K562 (cell line): ENCODE data around the gene HEMK1. TPM values are rescaled to one million over a fixed set of nuclear protein-coding genes. Genes with fewer than 3 reads are reported as not detected.

Source experiments
- ATAC-seq: fragments of 200-7000 bp; cut with Tn5 transposase; 3 replicates; pipeline ENCODE4 v1.9.1; 2020; ENCODE audit warnings: moderate library complexity
- BruUV-seq: library from RNA; stranded (reverse); fragments of 400-500 nt; replicated peaks from 2 replicates; lab custom pipeline; 2021; lab: Mats Ljungman, UMichigan
- CTCF ChIA-PET: fragments of 300-600 bp; formaldehyde crosslinking; extraction: SDS; loops from one replicate; lab custom pipeline; 2021; ENCODE audit warnings: low intra/inter-chr PET ratio; lab: Yijun Ruan, JAX
- POLR2A ChIA-PET: fragments of 300-600, 350-650 bp; sonication (Branson Sonifier 250); formaldehyde crosslinking; extraction: SDS; loops from one replicate; lab custom pipeline; 2021; ENCODE audit warnings: antibody characterized with exemption, inconsistent platforms; lab: Yijun Ruan, JAX
- DNase-seq, 4 experiments: peaks; one replicate each; pipeline versions ENCODE4 v3.0.0 to v3.0.0-alpha.2; 2011 to 2018; ENCODE audit warnings: low spot score in 3 of 4, mixed read lengths in 3 of 4; ENCODE audit errors: extremely low read depth in 1 of 4
- FAIRE-seq: peaks from 2 replicates; lab custom pipeline; 2011; peaks lifted over from hg19 to GRCh38; lab: Jason Lieb, UNC
- H2AFZ ChIP-seq: 2 replicates; pipeline ENCODE4 v1.6.0; 2011; ENCODE audit warnings: low read depth, low read length, control low read depth, inconsistent platforms
- H3K27ac ChIP-seq: fragments of 200-600 bp; 3 replicates; pipeline ENCODE4 v1.8.0; 2011; ENCODE audit warnings: low read depth, mild to moderate bottlenecking, control low read depth, inconsistent platforms, low read length, moderate library complexity, mixed read lengths; ENCODE audit errors: extremely low read depth
- H3K27me3 ChIP-seq, 2 experiments: fragments of 300-600 bp in 1 of 2; 2 replicates in 1 of 2; 3 replicates in 1 of 2; pipeline versions ENCODE4 v1.6.0 to v1.8.0; 2011; ENCODE audit warnings: inconsistent platforms in 2 of 2, low read length in 2 of 2, mild to moderate bottlenecking in 1 of 2, mixed read lengths in 1 of 2, moderate library complexity in 1 of 2; ENCODE audit not compliant: control insufficient read depth in 2 of 2, insufficient read depth in 2 of 2
- H3K36me3 ChIP-seq: fragments of 300-600 bp; 3 replicates; pipeline ENCODE4 v1.8.0; 2011; ENCODE audit warnings: mild to moderate bottlenecking, low read length, inconsistent platforms; ENCODE audit not compliant: control insufficient read depth, insufficient read depth
- H3K4me1 ChIP-seq, 2 experiments: fragments of 200-600 bp in 1 of 2; replicated peaks in 1 of 2; 2 replicates in 1 of 2; 3 replicates in 1 of 2; pipeline versions ENCODE4 v1.5.1 to v1.8.0; 2011; ENCODE audit warnings: inconsistent platforms in 2 of 2, low read length in 2 of 2, mild to moderate bottlenecking in 1 of 2, mixed read lengths in 1 of 2, moderate library complexity in 1 of 2; ENCODE audit not compliant: control insufficient read depth in 2 of 2, insufficient read depth in 2 of 2
- H3K4me2 ChIP-seq: 2 replicates; pipeline ENCODE4 v1.6.1; 2011; ENCODE audit warnings: low read length, control low read depth, inconsistent platforms, mixed read lengths; ENCODE audit not compliant: insufficient read depth
- H3K4me3 ChIP-seq: fragments of 200-600 bp; sonication (generic), shearing (Covaris generic); 2 replicates; pipeline ENCODE4 v1.5.1; 2016; ENCODE audit warnings: control low read depth, inconsistent platforms
- H3K79me2 ChIP-seq: fragments of 200-600 bp; 3 replicates; pipeline ENCODE4 v1.8.0; 2011; ENCODE audit warnings: low read length, inconsistent platforms; ENCODE audit not compliant: control insufficient read depth, insufficient read depth
- H3K9ac ChIP-seq, 2 experiments: 2 replicates each; pipeline versions ENCODE4 v1.6.0 to v1.6.1; 2011; ENCODE audit warnings: low read depth in 2 of 2, low read length in 2 of 2, control low read depth in 1 of 2, inconsistent platforms in 1 of 2, mild to moderate bottlenecking in 1 of 2, mixed read lengths in 1 of 2; ENCODE audit not compliant: insufficient read depth in 1 of 2
- H3K9me1 ChIP-seq: one replicate; pipeline ENCODE4 v1.6.0; 2011; ENCODE audit warnings: inconsistent platforms, mild to moderate bottlenecking, low read length, moderate library complexity; ENCODE audit not compliant: control insufficient read depth, insufficient read depth
- H3K9me3 ChIP-seq: replicated peaks from 2 replicates; pipeline ENCODE4 v1.5.1; 2011; ENCODE audit warnings: low read depth, low read length, inconsistent platforms; ENCODE audit not compliant: control insufficient read depth, insufficient read depth
- H4K20me1 ChIP-seq: replicated peaks from 2 replicates; pipeline ENCODE4 v1.6.1; 2011; ENCODE audit warnings: low read length, inconsistent platforms, mixed read lengths; ENCODE audit not compliant: control insufficient read depth, insufficient read depth
- ARID1B ChIP-seq: fragments of 450-650 bp; IDR thresholded peaks from 2 replicates; pipeline ENCODE4 v1.6.1; 2016; ENCODE audit warnings: antibody characterized with exemption, mild to moderate bottlenecking, inconsistent platforms
- C11orf30 ChIP-seq: fragments of 450-650 bp; IDR thresholded peaks from 2 replicates; pipeline ENCODE4 v1.6.1; 2016; ENCODE audit warnings: low read depth, mild to moderate bottlenecking
- CGGBP1 ChIP-seq: fragments of 250-450 bp; sonication (Bioruptor Pico); IDR thresholded peaks from 2 replicates; pipeline ENCODE4 v1.9.0; 2021; ENCODE audit warnings: mild to moderate bottlenecking
- CREB1 ChIP-seq, 2 experiments: sonication (generic) in 1 of 2; formaldehyde crosslinking in 1 of 2; IDR thresholded peaks; 2 replicates each; pipeline versions ENCODE4 v1.6.1 to v1.8.0; 2012 to 2022; ENCODE audit warnings: inconsistent platforms in 1 of 2, mild to moderate bottlenecking in 1 of 2, missing genetic modification reagents in 1 of 2, moderate library complexity in 1 of 2
- ELF4 ChIP-seq: fragments of 450-650 bp; formaldehyde crosslinking; IDR thresholded peaks from 2 replicates; pipeline ENCODE4 v1.4.0; 2022; ENCODE audit warnings: missing genetic modification characterization
- ETS1 ChIP-seq: conservative IDR thresholded peaks from 2 replicates; pipeline ENCODE4 v1.6.1; 2011; ENCODE audit warnings: low read depth, mild to moderate bottlenecking, low read length; ENCODE audit not compliant: control insufficient read depth
- EWSR1 ChIP-seq: fragments of 450-650 bp; IDR thresholded peaks from 2 replicates; pipeline ENCODE4 v1.6.1; 2018; ENCODE audit warnings: borderline replicate concordance, mild to moderate bottlenecking, low read depth, moderate library complexity; ENCODE audit not compliant: partially characterized antibody
- FOXM1 ChIP-seq, 2 experiments: fragments of 450-650 bp in 1 of 2; sonication (generic) in 1 of 2; formaldehyde crosslinking in 1 of 2; IDR thresholded peaks; 2 replicates each; pipeline versions ENCODE4 v1.6.1 to v1.9.0; 2017 to 2022; ENCODE audit warnings: low read depth in 2 of 2, mild to moderate bottlenecking in 2 of 2, missing genetic modification reagents in 1 of 2, moderate library complexity in 1 of 2
- HDAC6 ChIP-seq: IDR thresholded peaks from 2 replicates; pipeline ENCODE4 v1.6.1; 2012; ENCODE audit warnings: low read depth, mild to moderate bottlenecking, control low read depth, inconsistent platforms, low read length, moderate library complexity
- IRF9 ChIP-seq: fragments of 450-650 bp; IDR thresholded peaks from 2 replicates; pipeline ENCODE4 v1.6.1; 2016; ENCODE audit warnings: missing biosample characterization, missing genetic modification characterization
- TAF7 ChIP-seq: fragments of 450-650 bp; IDR thresholded peaks from 2 replicates; pipeline ENCODE4 v1.6.1; 2016; ENCODE audit warnings: missing genetic modification characterization, missing compliant biosample characterization
- TFAM ChIP-seq: fragments of 250-450 bp; sonication (Bioruptor Pico); conservative IDR thresholded peaks from 2 replicates; pipeline ENCODE4 v1.5.0; 2021; ENCODE audit warnings: mild to moderate bottlenecking, moderate library complexity
- THRA ChIP-seq: fragments of 450-650 bp; IDR thresholded peaks from 2 replicates; pipeline ENCODE4 v1.6.1; 2017; ENCODE audit warnings: mild to moderate bottlenecking, moderate library complexity
- ZFX ChIP-seq: sonication (generic); formaldehyde crosslinking; IDR thresholded peaks from 2 replicates; pipeline ENCODE4 v1.8.0; 2022; ENCODE audit warnings: mild to moderate bottlenecking, missing genetic modification reagents, moderate library complexity
- ZNF134 ChIP-seq: fragments of 250-450 bp; sonication (Bioruptor Pico); conservative IDR thresholded peaks from 2 replicates; pipeline ENCODE4 v1.4.0; 2020
- ZNF174 ChIP-seq: fragments of 250-450 bp; sonication (Bioruptor Pico); IDR thresholded peaks from 2 replicates; pipeline ENCODE4 v1.4.0; 2020; ENCODE audit warnings: mild to moderate bottlenecking
- ZNF324 ChIP-seq: fragments of 250-450 bp; sonication (Bioruptor Pico); IDR thresholded peaks from 2 replicates; pipeline ENCODE4 v1.4.0; 2020; ENCODE audit warnings: mild to moderate bottlenecking
- ZNF766 ChIP-seq: fragments of 200-800 bp; sonication (Bioruptor generic); conservative IDR thresholded peaks from 2 replicates; pipeline ENCODE4 v1.6.1; 2016; ENCODE audit warnings: missing genetic modification characterization, missing compliant biosample characterization
- WGBS: fragments of 100-300 bp; shearing (Covaris generic); methylation state at CpG from one replicate; pipeline ENCODE4 v1.1.6; 2016; ENCODE audit warnings: low coverage, mixed read lengths; ENCODE audit not compliant: insufficient coverage; ENCODE audit errors: missing lambda C conversion rate; 5-methylcytosine and 5-hydroxymethylcytosine counted together
- in situ Hi-C: fragments of 300-500 bp; cut with MboI; formaldehyde crosslinking; loops from 4 replicates; pipeline ENCODE4 v1.15.0; 2018; ENCODE audit warnings: inconsistent platforms, mixed read lengths
- intact Hi-C: fragments of 100-400 bp; cut with micrococcal nuclease; formaldehyde crosslinking; loops from 2 replicates; pipeline ENCODE4 v1.14.2; 2022
- polyA plus RNA-seq, 8 experiments: library from polyadenylated mRNA; depleted of rRNA in 4 of 8; stranded (reverse) in 5 of 8; unstranded in 3 of 8; fragments of >200 nt; fragmentation: Nextera tagmentation in 2 of 8; fragmentation: Illumina TruSeq in 1 of 8; extraction: Ambion mirVana in 2 of 8; extraction: Trizol in 1 of 8; gene quantifications; 2 replicates each; pipeline versions ENCODE4 v1.2.1 to v1.2.3, GENCODE V29; 2011 to 2014; ENCODE audit warnings: inconsistent platforms in 1 of 8, missing spikeins in 1 of 8
- total RNA-seq, 7 experiments: library from RNA; depleted of rRNA in 6 of 7; stranded (reverse); fragments of >200 nt in 6 of 7; fragmentation: Illumina TruSeq in 2 of 7; extraction: Trizol in 2 of 7; gene quantifications; 2 replicates each; pipeline versions ENCODE4 v1.2.1 to v1.2.3, GENCODE V29; 2011 to 2021; ENCODE audit warnings: low replicate concordance in 1 of 7

Gene HEMK1
- total and polyA plus RNA-seq, 9 of the 15 experiments (the other 6 are each of a cell fraction or from before 2014, with no cell fraction given): 2.0 to 16.8 (median 11.4) TPM

- H3K4me1 ChIP-seq: peaks cover 54% of the 10 kb centered on the region in 2 experiments
- no peaks in the 10 kb centered on the region for H3K9me1 ChIP-seq
- ChIA-PET POLR2A (interaction anchor here (0.6 to 5.3 kb wide), 13 partner anchors 9 to 1371 kb away, joined by 3 to 44 read pairs (median 4); partner anchors contain the start of gene CISH), CTCF (no interaction called here)
- peak overlapping the region; percentile 68 for H3K4me2 ChIP-seq
- H3K9ac ChIP-seq: peak overlapping the region; percentile 72 to 78; a peak in 3 of 4 replicates
- WGBS: 12% methylated on average over 8 of the region's 9 CpGs
- no peaks in the 10 kb centered on the region for H3K9me3 ChIP-seq
- no peaks in the 10 kb centered on the region for H3K79me2 ChIP-seq
- DNase-seq: no peak
- in situ Hi-C loops (no loop called here), intact Hi-C loops (loop anchor here (1.0 to 2.0 kb wide), 2 partner anchors 10 to 14 kb away; no protein-coding TSS in a partner anchor)
- H3K27ac ChIP-seq: peak overlapping the region; percentile 93
- no TSS peak for BruUV-seq
- no peaks in the 10 kb centered on the region for H3K36me3 ChIP-seq
- FAIRE-seq: no peak
- peak; percentile 12 for ATAC-seq
- no peak overlapping the region; the same call in 1 of the 2 replicates for H2AFZ ChIP-seq
- H4K20me1 ChIP-seq: no peaks in the 10 kb centered on the region
- no peaks in the 10 kb centered on the region for H3K27me3 ChIP-seq
- H3K4me3 ChIP-seq: no peak overlapping the region
- TF ChIP-seq ZNF134 (no peak), CGGBP1 (CRISPR knock-in tag) (no peak), ELF4 (CRISPR knock-in tag) (no peak), ETS1 (no peak), EWSR1 (no peak), IRF9 (tag) (no peak), C11orf30 (no peak), ZNF766 (CRISPR knock-in tag) (peak; percentile 56; the same call in 1 of the 2 replicates), ARID1B (no peak), ZFX (CRISPR knock-in tag) (no peak), THRA (peak; percentile 73; the same call in 1 of the 2 replicates), HDAC6 (no peak), TAF7 (tag) (no peak), ZNF324 (CRISPR knock-in tag) (0 out of 2 replicates have a peak, but pooled peaks have one; percentile 37), FOXM1 (IDR thresholded peaks at IDR 0.05; ENCODE audit: low read depth) (no peak), FOXM1 (CRISPR knock-in tag; IDR thresholded peaks at IDR 0.05; ENCODE audit: low read depth) (no peak), ZNF174 (CRISPR knock-in tag) (no peak), CREB1 (IDR thresholded peaks at IDR 0.05) (no peak), CREB1 (CRISPR knock-in tag; IDR thresholded peaks at IDR 0.05) (no peak), TFAM (CRISPR knock-in tag) (no peak)
Observed at GRCh38 chr3:50591196-50591741, 21.9 kb downstream of the HEMK1 start.
